GM12878 (cell line): ENCODE data around the gene KRT34. TPM values are rescaled to one million over a fixed set of nuclear protein-coding genes. Genes with fewer than 3 reads are reported as not detected.

Experiments
- ATAC-seq: fragments of 200-7000 bp; cut with Tn5 transposase; 3 replicates; pipeline ENCODE4 v1.9.1; 2020; ENCODE audit warnings: mild to moderate bottlenecking, moderate library complexity
- BruUV-seq: library from RNA; stranded (reverse); fragments of 400-500 nt; replicated peaks from 2 replicates; lab custom pipeline; 2021; lab: Mats Ljungman, UMichigan
- CTCF ChIA-PET: fragments of 300-600 bp; sonication (Branson Sonifier 250); formaldehyde crosslinking; extraction: SDS; loops from one replicate; lab custom pipeline; 2021; ENCODE audit warnings: inconsistent platforms; lab: Yijun Ruan, JAX
- POLR2A ChIA-PET: fragments of 350-600 bp; formaldehyde crosslinking; extraction: SDS; loops from one replicate; lab custom pipeline; 2021; ENCODE audit warnings: inconsistent platforms; lab: Charles Lee
- RAD21 ChIA-PET: fragments of 300-600 bp; sonication (Branson Sonifier 250); formaldehyde crosslinking; loops from one replicate; lab custom pipeline; 2023; ENCODE audit warnings: antibody characterized with exemption; ENCODE audit not compliant: unreplicated experiment; lab: Charles Lee
- SMC1A ChIA-PET: fragments of 300-600 bp; sonication (Branson Sonifier 250); formaldehyde crosslinking; loops from one replicate; lab custom pipeline; 2023; ENCODE audit not compliant: unreplicated experiment, uncharacterized antibody; lab: Charles Lee
- DNase-seq: peaks from one replicate; pipeline ENCODE4 v3.0.0-alpha.2; 2011; ENCODE audit warnings: low read depth, low spot score
- FAIRE-seq: peaks from 3 replicates; lab custom pipeline; 2011; peaks lifted over from hg19 to GRCh38; lab: Jason Lieb, UNC
- H2AFZ ChIP-seq: 2 replicates; pipeline ENCODE4 v1.6.0; 2011; ENCODE audit warnings: low read depth, low read length, control low read depth; ENCODE audit not compliant: control insufficient read depth
- H3K27ac ChIP-seq: 2 replicates; pipeline ENCODE4 v1.5.1; 2011; ENCODE audit warnings: control low read depth; ENCODE audit not compliant: control insufficient read depth, insufficient read depth
- H3K27me3 ChIP-seq, 2 experiments: replicated peaks in 1 of 2; 2 replicates each; pipeline versions ENCODE4 v1.6.0 to v1.6.1; 2011; ENCODE audit warnings: low read length in 1 of 2; ENCODE audit not compliant: control insufficient read depth in 2 of 2, insufficient read depth in 2 of 2
- H3K36me3 ChIP-seq, 2 experiments: 2 replicates each; pipeline ENCODE4 v1.5.1; 2011; ENCODE audit warnings: low read length in 1 of 2; ENCODE audit not compliant: control insufficient read depth in 2 of 2, insufficient read depth in 2 of 2
- H3K4me1 ChIP-seq: 2 replicates; pipeline ENCODE4 v1.6.1; 2011; ENCODE audit warnings: mild to moderate bottlenecking, low read length, moderate library complexity, mixed read lengths; ENCODE audit not compliant: control insufficient read depth, insufficient read depth
- H3K4me2 ChIP-seq: 2 replicates; pipeline ENCODE4 v1.6.0; 2011; ENCODE audit warnings: control low read depth; ENCODE audit not compliant: control insufficient read depth, insufficient read depth
- H3K4me3 ChIP-seq: fragments of 200-600 bp; sonication (generic); 2 replicates; pipeline ENCODE4 v1.5.1; 2016
- H3K79me2 ChIP-seq: 2 replicates; pipeline ENCODE4 v1.6.0; 2011; ENCODE audit warnings: low read length; ENCODE audit not compliant: control insufficient read depth, insufficient read depth
- H3K9ac ChIP-seq: 2 replicates; pipeline ENCODE4 v1.8.0; 2011; ENCODE audit warnings: low read length, control low read depth, mixed read lengths; ENCODE audit not compliant: control insufficient read depth, insufficient read depth
- H3K9me3 ChIP-seq: replicated peaks from 3 replicates; pipeline ENCODE4 v1.5.1; 2011; ENCODE audit warnings: mild to moderate bottlenecking, low read length; ENCODE audit not compliant: control insufficient read depth, insufficient read depth
- H4K20me1 ChIP-seq: 2 replicates; pipeline ENCODE4 v1.6.0; 2011; ENCODE audit not compliant: control insufficient read depth, insufficient read depth
- BRCA1 ChIP-seq: IDR thresholded peaks from 2 replicates; pipeline ENCODE4 v1.6.1; 2011; ENCODE audit warnings: low read depth, low read length, improper control_type of control experiment
- EGR1 ChIP-seq, 2 experiments: IDR thresholded peaks; 1 replicate in 1 of 2; 2 replicates in 1 of 2; pipeline ENCODE4 v1.6.1; 2011 to 2012; ENCODE audit warnings: low read depth in 2 of 2, low read length in 2 of 2, borderline replicate concordance in 1 of 2, mild to moderate bottlenecking in 1 of 2, moderate library complexity in 1 of 2
- HCFC1 ChIP-seq: fragments of 150-350 bp; IDR thresholded peaks from 2 replicates; pipeline ENCODE4 v1.6.1; 2014; ENCODE audit warnings: low read length
- MTA3 ChIP-seq: IDR thresholded peaks from 2 replicates; pipeline ENCODE4 v1.6.1; 2012; ENCODE audit warnings: low read length, inconsistent platforms, borderline replicate concordance
- PAX5 ChIP-seq: IDR thresholded peaks from 2 replicates; pipeline ENCODE4 v1.6.1; 2011; ENCODE audit warnings: low read depth, low read length, borderline replicate concordance
- SMC3 ChIP-seq: IDR thresholded peaks from 2 replicates; pipeline ENCODE4 v1.6.1; 2011; ENCODE audit warnings: low read length, improper control_type of control experiment, borderline replicate concordance
- ZNF274 ChIP-seq: IDR thresholded peaks from one replicate; pipeline ENCODE4 v1.8.0; 2011; ENCODE audit not compliant: insufficient read length, insufficient read depth
- ZNF384 ChIP-seq: IDR thresholded peaks from 2 replicates; pipeline ENCODE4 v1.6.1; 2012; ENCODE audit warnings: low read depth, mild to moderate bottlenecking, low read length, improper control_type of control experiment, borderline replicate concordance
- WGBS: methylation state at CpG from one replicate; pipeline ENCODE4 v1.1.6; 2016; ENCODE audit warnings: low lambda C conversion rate; ENCODE audit not compliant: insufficient replicate concordance, insufficient coverage; ENCODE audit errors: missing lambda C conversion rate; 5-methylcytosine and 5-hydroxymethylcytosine counted together
- in situ Hi-C: fragments of 300-500 bp; cut with MboI; formaldehyde crosslinking; loops from 9 replicates; pipeline ENCODE4 v1.14.3; 2018; ENCODE audit warnings: mixed read lengths
- intact Hi-C: fragments of 100-400 bp; cut with micrococcal nuclease; formaldehyde crosslinking; loops from one replicate; pipeline ENCODE4 v1.14.2; 2022; ENCODE audit not compliant: unreplicated experiment
- polyA plus RNA-seq, 11 experiments: library from polyadenylated mRNA; depleted of rRNA in 4 of 11; unstranded in 6 of 11; stranded (reverse) in 5 of 11; fragments of >200 nt; fragmentation: Nextera tagmentation in 4 of 11; fragmentation: Illumina TruSeq in 1 of 11; extraction: Ambion mirVana in 4 of 11; extraction: Trizol in 1 of 11; gene quantifications; 1 replicate in 1 of 11; 2 replicates in 10 of 11; pipeline versions ENCODE4 v1.2.1 to v1.2.3, GENCODE V29; 2011 to 2016; ENCODE audit warnings: inconsistent platforms in 2 of 11, missing spikeins in 2 of 11, low read depth in 1 of 11
- total RNA-seq, 4 experiments: library from RNA; depleted of rRNA in 3 of 4; stranded (reverse); fragments of >200 nt in 3 of 4; fragmentation: Illumina TruSeq in 1 of 4; extraction: Trizol in 1 of 4; gene quantifications; 2 replicates each; pipeline versions ENCODE4 v1.2.1 to v1.2.3, GENCODE V29; 2013 to 2021
- TF ChIP-seq, protein P1 (sequence below): fragments of 450-650 bp; conservative IDR thresholded peaks from 2 replicates; pipeline ENCODE4 v1.6.1; 2017; ENCODE audit warnings: mild to moderate bottlenecking, moderate library complexity
- TF ChIP-seq, protein P2 (sequence below): IDR thresholded peaks from 2 replicates; pipeline ENCODE4 v1.6.1; 2012; ENCODE audit warnings: low read length, inconsistent platforms
- TF ChIP-seq, protein P3 (sequence below): fragments of 450-650 bp; formaldehyde crosslinking; IDR thresholded peaks from 2 replicates; pipeline ENCODE4 v1.5.0; 2022; ENCODE audit warnings: mild to moderate bottlenecking, missing genetic modification characterization

Gene KRT34
- total and polyA plus RNA-seq, 10 of the 15 experiments (the other 5 are each of a cell fraction or from before 2014, with no cell fraction given): not detected

DNA sequence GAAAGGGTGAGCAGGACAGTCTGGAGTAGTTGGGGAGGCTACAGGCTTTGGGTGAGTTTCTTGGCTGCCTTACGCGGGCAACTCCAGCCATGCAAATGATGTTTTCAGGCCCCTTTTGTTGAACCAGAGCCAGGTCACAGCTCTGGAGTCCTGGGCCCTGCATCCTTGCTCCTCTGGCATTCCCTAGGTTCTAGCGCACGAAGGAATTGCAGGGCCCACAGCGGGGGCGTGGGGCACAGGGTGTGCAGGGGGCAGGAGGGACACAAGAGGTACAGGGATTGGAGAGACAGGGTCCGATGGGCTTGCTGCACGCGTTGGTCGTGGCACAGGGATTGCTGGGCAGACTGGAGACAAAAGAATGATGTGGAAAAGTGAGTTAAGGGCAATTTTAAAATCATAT lies 11.7 kb upstream of the KRT34 start:
- H3K4me2 ChIP-seq: no peak overlapping the region
- no peak overlapping the region for H3K27ac ChIP-seq
- no peaks in the 10 kb centered on the region for H3K9me3 ChIP-seq
- in situ Hi-C loops: no loop called here
- no peak overlapping the region for H2AFZ ChIP-seq
- no TSS peak for BruUV-seq
- ATAC-seq: no peak
- H3K27me3 ChIP-seq: peaks cover 0 to 3% of the 10 kb centered on the region in 2 experiments; a peak in 2 of 4 replicates
- intact Hi-C loops: no loop called here
- no peak for TF ChIP-seq ZNF274
- TF ChIP-seq ZNF384: no peak
- TF ChIP-seq, protein P1, sequence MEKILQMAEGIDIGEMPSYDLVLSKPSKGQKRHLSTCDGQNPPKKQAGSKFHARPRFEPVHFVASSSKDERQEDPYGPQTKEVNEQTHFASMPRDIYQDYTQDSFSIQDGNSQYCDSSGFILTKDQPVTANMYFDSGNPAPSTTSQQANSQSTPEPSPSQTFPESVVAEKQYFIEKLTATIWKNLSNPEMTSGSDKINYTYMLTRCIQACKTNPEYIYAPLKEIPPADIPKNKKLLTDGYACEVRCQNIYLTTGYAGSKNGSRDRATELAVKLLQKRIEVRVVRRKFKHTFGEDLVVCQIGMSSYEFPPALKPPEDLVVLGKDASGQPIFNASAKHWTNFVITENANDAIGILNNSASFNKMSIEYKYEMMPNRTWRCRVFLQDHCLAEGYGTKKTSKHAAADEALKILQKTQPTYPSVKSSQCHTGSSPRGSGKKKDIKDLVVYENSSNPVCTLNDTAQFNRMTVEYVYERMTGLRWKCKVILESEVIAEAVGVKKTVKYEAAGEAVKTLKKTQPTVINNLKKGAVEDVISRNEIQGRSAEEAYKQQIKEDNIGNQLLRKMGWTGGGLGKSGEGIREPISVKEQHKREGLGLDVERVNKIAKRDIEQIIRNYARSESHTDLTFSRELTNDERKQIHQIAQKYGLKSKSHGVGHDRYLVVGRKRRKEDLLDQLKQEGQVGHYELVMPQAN: no peak
- no peak for FAIRE-seq
- no peaks in the 10 kb centered on the region for H3K36me3 ChIP-seq
- CTCF ChIA-PET: no interaction called here
- no peaks in the 10 kb centered on the region for H4K20me1 ChIP-seq
- DNase-seq: no peak
- 23% methylated on average over 10 of the region's 10 CpGs for WGBS
- POLR2A ChIA-PET: no interaction called here
- no peaks in the 10 kb centered on the region for H3K4me1 ChIP-seq
- no peaks in the 10 kb centered on the region for H3K79me2 ChIP-seq
- SMC1A ChIA-PET: no interaction called here
- H3K4me3 ChIP-seq: no peak overlapping the region
- RAD21 ChIA-PET: no interaction called here
- no peak overlapping the region for H3K9ac ChIP-seq

DNA sequence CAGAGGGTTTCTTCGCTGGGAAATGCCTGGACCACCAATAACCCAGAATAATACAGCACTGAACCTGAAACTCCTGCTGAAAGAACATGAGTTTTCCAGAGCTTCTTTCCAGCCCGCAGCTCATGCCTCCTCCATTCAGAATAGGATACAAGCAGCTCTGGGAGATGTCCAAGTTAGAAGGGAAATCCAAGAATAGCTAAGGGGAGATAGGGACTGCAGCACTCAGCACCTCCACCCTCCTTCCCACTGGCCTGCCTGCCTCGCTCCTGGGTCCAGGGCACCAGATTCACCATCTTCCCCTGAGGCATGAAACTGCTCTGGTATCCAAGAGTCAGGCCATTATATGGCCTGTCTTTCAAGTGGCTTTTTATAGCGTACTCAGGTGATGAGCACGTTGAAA lies 11.2 kb upstream of the KRT34 start:
- Histone ChIP-seq H3K79me2 (no peaks in the 10 kb centered on the region), H3K27ac (no peak overlapping the region), H3K9ac (no peak overlapping the region), H3K4me2 (no peak overlapping the region), H4K20me1 (no peaks in the 10 kb centered on the region), H3K36me3 (no peaks in the 10 kb centered on the region), H2AFZ (no peak overlapping the region), H3K4me1 (no peaks in the 10 kb centered on the region), H3K4me3 (no peak overlapping the region), H3K27me3 (peaks cover 0 to 3% of the 10 kb centered on the region in 2 experiments; a peak in 2 of 4 replicates), H3K9me3 (no peaks in the 10 kb centered on the region)
- ChIA-PET SMC1A (no interaction called here), POLR2A (no interaction called here), CTCF (no interaction called here), RAD21 (no interaction called here)
- TF ChIP-seq SMC3: no peak
- no peak for TF ChIP-seq BRCA1
- TF ChIP-seq, protein P2, sequence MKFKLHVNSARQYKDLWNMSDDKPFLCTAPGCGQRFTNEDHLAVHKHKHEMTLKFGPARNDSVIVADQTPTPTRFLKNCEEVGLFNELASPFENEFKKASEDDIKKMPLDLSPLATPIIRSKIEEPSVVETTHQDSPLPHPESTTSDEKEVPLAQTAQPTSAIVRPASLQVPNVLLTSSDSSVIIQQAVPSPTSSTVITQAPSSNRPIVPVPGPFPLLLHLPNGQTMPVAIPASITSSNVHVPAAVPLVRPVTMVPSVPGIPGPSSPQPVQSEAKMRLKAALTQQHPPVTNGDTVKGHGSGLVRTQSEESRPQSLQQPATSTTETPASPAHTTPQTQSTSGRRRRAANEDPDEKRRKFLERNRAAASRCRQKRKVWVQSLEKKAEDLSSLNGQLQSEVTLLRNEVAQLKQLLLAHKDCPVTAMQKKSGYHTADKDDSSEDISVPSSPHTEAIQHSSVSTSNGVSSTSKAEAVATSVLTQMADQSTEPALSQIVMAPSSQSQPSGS: no peak
- no peak for TF ChIP-seq PAX5
- TF ChIP-seq EGR1 (IDR thresholded peaks at IDR 0.05; ENCODE audit: borderline replicate concordance in 1 of 2, low read depth in 2 of 2, low read length in 2 of 2): no peak
- TF ChIP-seq MTA3: no peak
- TF ChIP-seq, protein P3, sequence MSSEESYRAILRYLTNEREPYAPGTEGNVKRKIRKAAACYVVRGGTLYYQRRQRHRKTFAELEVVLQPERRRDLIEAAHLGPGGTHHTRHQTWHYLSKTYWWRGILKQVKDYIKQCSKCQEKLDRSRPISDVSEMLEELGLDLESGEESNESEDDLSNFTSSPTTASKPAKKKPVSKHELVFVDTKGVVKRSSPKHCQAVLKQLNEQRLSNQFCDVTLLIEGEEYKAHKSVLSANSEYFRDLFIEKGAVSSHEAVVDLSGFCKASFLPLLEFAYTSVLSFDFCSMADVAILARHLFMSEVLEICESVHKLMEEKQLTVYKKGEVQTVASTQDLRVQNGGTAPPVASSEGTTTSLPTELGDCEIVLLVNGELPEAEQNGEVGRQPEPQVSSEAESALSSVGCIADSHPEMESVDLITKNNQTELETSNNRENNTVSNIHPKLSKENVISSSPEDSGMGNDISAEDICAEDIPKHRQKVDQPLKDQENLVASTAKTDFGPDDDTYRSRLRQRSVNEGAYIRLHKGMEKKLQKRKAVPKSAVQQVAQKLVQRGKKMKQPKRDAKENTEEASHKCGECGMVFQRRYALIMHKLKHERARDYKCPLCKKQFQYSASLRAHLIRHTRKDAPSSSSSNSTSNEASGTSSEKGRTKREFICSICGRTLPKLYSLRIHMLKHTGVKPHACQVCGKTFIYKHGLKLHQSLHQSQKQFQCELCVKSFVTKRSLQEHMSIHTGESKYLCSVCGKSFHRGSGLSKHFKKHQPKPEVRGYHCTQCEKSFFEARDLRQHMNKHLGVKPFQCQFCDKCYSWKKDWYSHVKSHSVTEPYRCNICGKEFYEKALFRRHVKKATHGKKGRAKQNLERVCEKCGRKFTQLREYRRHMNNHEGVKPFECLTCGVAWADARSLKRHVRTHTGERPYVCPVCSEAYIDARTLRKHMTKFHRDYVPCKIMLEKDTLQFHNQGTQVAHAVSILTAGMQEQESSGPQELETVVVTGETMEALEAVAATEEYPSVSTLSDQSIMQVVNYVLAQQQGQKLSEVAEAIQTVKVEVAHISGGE: no peak
- TF ChIP-seq HCFC1: no peak
- DNase-seq: no peak
- 3% methylated on average over 5 of the region's 5 CpGs for WGBS
- intact Hi-C loops (no loop called here), in situ Hi-C loops (no loop called here)
- no peak for FAIRE-seq
- no peak for ATAC-seq
- no TSS peak for BruUV-seq
